Measurements from ENCODE around the gene C2orf68. TPM values are rescaled to one million over a fixed set of nuclear protein-coding genes. Genes with fewer than 3 reads are reported as not detected.
"Not testable (repeated sequence)": the region's sequence is repeated elsewhere in the genome, so short reads cannot be mapped to it uniquely, and the experiment has no call there.

The C2orf68 gene
- total and polyA plus RNA-seq, 2 donors (not counting 1 experiment from before 2014, with no cell fraction given): 15.4 to 26.1 TPM

GRCh38 chr2:85615413-85615728 lies 3.5 kb upstream of the C2orf68 start:
- H3K9me3 ChIP-seq (ENCODE audit: control insufficient read depth, insufficient read depth, low read depth, low read length): no peaks in the 10 kb centered on the region
- no peak overlapping the region for H3K4me2 ChIP-seq (ENCODE audit: extremely low read depth, insufficient read depth, low read length)
- no peak overlapping the region for H3K27ac ChIP-seq (ENCODE audit: insufficient read depth, low read length)
- peaks cover 1% of the 10 kb centered on the region for H3K36me3 ChIP-seq (ENCODE audit: control insufficient read depth, insufficient read depth, low read length)
- no peak overlapping the region for H3K9ac ChIP-seq (ENCODE audit: insufficient read depth, low read length)
- TF ChIP-seq CTCF (conservative IDR thresholded peaks at IDR 0.05 in 1 of 2, IDR thresholded peaks at IDR 0.05 in 1 of 2; ENCODE audit: low read depth in 1 of 2, low read length in 2 of 2): no peak
- TF ChIP-seq EZH2 (IDR thresholded peaks at IDR 0.05; ENCODE audit: low read length, missing control alignments): no peak
- no peak for DNase-seq (ENCODE audit: low read depth in 2 of 2)
- H3K4me1 ChIP-seq (ENCODE audit: control insufficient read depth, extremely low read depth, insufficient read depth, low read length): peaks cover 15% of the 10 kb centered on the region
- no peak overlapping the region for H3K4me3 ChIP-seq (replicated peaks in 1 of 4; ENCODE audit: control extremely low read depth in 1 of 4, insufficient read depth in 1 of 4, low read depth in 3 of 4, low read length in 4 of 4)
- peaks cover 3% of the 10 kb centered on the region for H4K20me1 ChIP-seq (ENCODE audit: control insufficient read depth, extremely low read depth, insufficient read depth, low read length)
- H3K27me3 ChIP-seq (ENCODE audit: control insufficient read depth, insufficient read depth, low read length): no peaks in the 10 kb centered on the region
- peaks cover 41% of the 10 kb centered on the region for H3K79me2 ChIP-seq (ENCODE audit: control insufficient read depth, insufficient read depth, low read length)
- H2AFZ ChIP-seq (ENCODE audit: low read length): no peak overlapping the region

- H3K4me3 ChIP-seq (replicated peaks in 1 of 4; ENCODE audit: control extremely low read depth in 1 of 4, insufficient read depth in 1 of 4, low read depth in 3 of 4, low read length in 4 of 4); H2AFZ ChIP-seq (ENCODE audit: low read length): not testable (repeated sequence)
Measured at GRCh38 chr2:85614757-85615156, 2.9 kb upstream of the C2orf68 start.

GRCh38 chr2:85613717-85614515 lies 2.0 kb upstream of the C2orf68 start:
- TF ChIP-seq EZH2 (IDR thresholded peaks at IDR 0.05; ENCODE audit: low read length, missing control alignments) (no peak), CTCF (conservative IDR thresholded peaks at IDR 0.05 in 1 of 2, IDR thresholded peaks at IDR 0.05 in 1 of 2; ENCODE audit: low read depth in 1 of 2, low read length in 2 of 2) (no peak)

More at GRCh38 chr2:85614757-85615156, 2.9 kb upstream of the C2orf68 start:
- H3K27ac ChIP-seq (ENCODE audit: insufficient read depth, low read length); H3K36me3 ChIP-seq (ENCODE audit: control insufficient read depth, insufficient read depth, low read length); DNase-seq (ENCODE audit: low read depth in 2 of 2); H3K9ac ChIP-seq (ENCODE audit: insufficient read depth, low read length); H3K9me3 ChIP-seq (ENCODE audit: control insufficient read depth, insufficient read depth, low read depth, low read length); H3K27me3 ChIP-seq (ENCODE audit: control insufficient read depth, insufficient read depth, low read length); H3K4me2 ChIP-seq (ENCODE audit: extremely low read depth, insufficient read depth, low read length); H4K20me1 ChIP-seq (ENCODE audit: control insufficient read depth, extremely low read depth, insufficient read depth, low read length): not testable (repeated sequence)
- Histone ChIP-seq H3K79me2 (ENCODE audit: control insufficient read depth, insufficient read depth, low read length) (peaks cover 41% of the 10 kb centered on the region), H3K4me1 (ENCODE audit: control insufficient read depth, extremely low read depth, insufficient read depth, low read length) (peaks cover 15% of the 10 kb centered on the region)

More at GRCh38 chr2:85613717-85614515, 2.0 kb upstream of the C2orf68 start:
- DNase-seq (ENCODE audit: low read depth in 2 of 2): no peak
- Histone ChIP-seq H3K9me3 (ENCODE audit: control insufficient read depth, insufficient read depth, low read depth, low read length) (no peaks in the 10 kb centered on the region), H3K4me2 (ENCODE audit: extremely low read depth, insufficient read depth, low read length) (no peak overlapping the region), H3K27me3 (ENCODE audit: control insufficient read depth, insufficient read depth, low read length) (no peaks in the 10 kb centered on the region), H4K20me1 (ENCODE audit: control insufficient read depth, extremely low read depth, insufficient read depth, low read length) (peaks cover 3% of the 10 kb centered on the region), H2AFZ (ENCODE audit: low read length) (no peak overlapping the region), H3K9ac (ENCODE audit: insufficient read depth, low read length) (no peak overlapping the region), H3K27ac (ENCODE audit: insufficient read depth, low read length) (no peak overlapping the region), H3K79me2 (ENCODE audit: control insufficient read depth, insufficient read depth, low read length) (peaks cover 35% of the 10 kb centered on the region), H3K4me1 (ENCODE audit: control insufficient read depth, extremely low read depth, insufficient read depth, low read length) (peaks cover 15% of the 10 kb centered on the region), H3K4me3 (replicated peaks in 1 of 4; ENCODE audit: control extremely low read depth in 1 of 4, insufficient read depth in 1 of 4, low read depth in 3 of 4, low read length in 4 of 4) (no peak overlapping the region), H3K36me3 (ENCODE audit: control insufficient read depth, insufficient read depth, low read length) (peaks cover 5% of the 10 kb centered on the region)
